Endothelial cell of umbilical vein (primary cell): Measurements from ENCODE around the gene DIP2A.

Experiments used
- CTCF ChIP-seq, 2 donors: IDR thresholded peaks; 1 replicate in 1 of 2; 2 replicates in 1 of 2; pipeline ENCODE4 v1.5.1; 2011; ENCODE audit warnings: low read length in 2 of 2, mild to moderate bottlenecking in 2 of 2, moderate library complexity in 2 of 2, control low read depth in 1 of 2, inconsistent platforms in 1 of 2, low read depth in 1 of 2; ENCODE audit not compliant: insufficient read depth in 1 of 2; ENCODE audit errors: extremely low read depth in 1 of 2
- EZH2 ChIP-seq: IDR thresholded peaks from 2 replicates; pipeline ENCODE4 v1.6.1; 2012; ENCODE audit warnings: borderline replicate concordance, low read depth, mild to moderate bottlenecking, moderate library complexity, low read length, inconsistent platforms; ENCODE audit not compliant: severe bottlenecking
- MAX ChIP-seq: IDR thresholded peaks from 2 replicates; pipeline ENCODE4 v1.6.1; 2011; ENCODE audit not compliant: insufficient read depth, insufficient read length
- POLR2AphosphoS5 ChIP-seq: IDR thresholded peaks from 2 replicates; pipeline ENCODE4 v1.6.1; 2012; ENCODE audit warnings: low read depth, mild to moderate bottlenecking, control low read depth, low read length, moderate library complexity; ENCODE audit not compliant: insufficient read depth

- TF ChIP-seq CTCF (IDR thresholded peaks at IDR 0.05; ENCODE audit: extremely low read depth in 1 of 2, insufficient read depth in 1 of 2, low read depth in 1 of 2, low read length in 2 of 2) = no peak
- TF ChIP-seq EZH2 = no peak
- TF ChIP-seq MAX = no peak
- no peak for TF ChIP-seq POLR2AphosphoS5
Measured at GRCh38 chr21:46438241-46438640, 20.4 kb upstream of the DIP2A start.
